Endothelial cell of umbilical vein (primary cell): ENCODE data around the gene ZNF593. TPM values are rescaled to one million over a fixed set of nuclear protein-coding genes. Genes with fewer than 3 reads are reported as not detected.

Experiments
- BruUV-seq: library from RNA; stranded (reverse); fragments of 400-500 nt; replicated peaks from 2 replicates; lab custom pipeline; 2021; lab: Mats Ljungman, UMichigan
- CTCF ChIA-PET: fragments of 300-600, 350-600 bp; sonication (Branson Sonifier 250); formaldehyde crosslinking; loops from one replicate; lab custom pipeline; 2021; ENCODE audit warnings: antibody characterized with exemption, inconsistent platforms; lab: Charles Lee
- POLR2A ChIA-PET: fragments of 300-600, 350-600 bp; sonication (Branson Sonifier 250); formaldehyde crosslinking; loops from one replicate; lab custom pipeline; 2021; ENCODE audit warnings: antibody characterized with exemption, inconsistent platforms; lab: Charles Lee
- DNase-seq: peaks from one replicate; pipeline ENCODE4 v3.0.0-alpha.2; 2011; ENCODE audit warnings: low read depth, low spot score
- FAIRE-seq: peaks from 2 replicates; lab custom pipeline; 2011; peaks lifted over from hg19 to GRCh38; lab: Jason Lieb, UNC
- H2AFZ ChIP-seq: 2 replicates; pipeline ENCODE4 v1.6.0; 2012; ENCODE audit warnings: low read depth, low read length, control low read depth, inconsistent platforms
- H3K27ac ChIP-seq: 2 replicates; pipeline ENCODE4 v1.5.1; 2011; ENCODE audit warnings: low read depth, mild to moderate bottlenecking, control low read depth, low read length, moderate library complexity; ENCODE audit not compliant: insufficient read depth
- H3K27me3 ChIP-seq, 2 experiments: 2 replicates each; pipeline versions ENCODE4 v1.6.0 to v1.6.1; 2011; ENCODE audit warnings: low read length in 2 of 2, mixed read lengths in 1 of 2; ENCODE audit not compliant: control insufficient read depth in 2 of 2, insufficient read depth in 2 of 2
- H3K36me3 ChIP-seq, 2 experiments: 2 replicates in 1 of 2; 3 replicates in 1 of 2; pipeline ENCODE4 v1.5.1; 2011; ENCODE audit warnings: low read length in 2 of 2, mild to moderate bottlenecking in 1 of 2, moderate library complexity in 1 of 2; ENCODE audit not compliant: control insufficient read depth in 2 of 2, insufficient read depth in 2 of 2; ENCODE audit errors: extremely low read depth in 1 of 2
- H3K4me1 ChIP-seq: 3 replicates; pipeline ENCODE4 v1.5.1; 2011; ENCODE audit warnings: mild to moderate bottlenecking, low read length; ENCODE audit not compliant: control insufficient read depth, insufficient read depth; ENCODE audit errors: extremely low read depth
- H3K4me2 ChIP-seq: 2 replicates; pipeline ENCODE4 v1.6.1; 2011; ENCODE audit warnings: low read length, control low read depth, mixed read lengths; ENCODE audit not compliant: insufficient read depth
- H3K4me3 ChIP-seq, 3 experiments: fragments of 200-600 bp in 1 of 3; sonication (generic), shearing (Covaris generic) in 1 of 3; replicated peaks in 1 of 3; 2 replicates each; pipeline ENCODE4 v1.5.1; 2011 to 2016; ENCODE audit warnings: control low read depth in 3 of 3, low read length in 3 of 3, mild to moderate bottlenecking in 2 of 3, inconsistent platforms in 1 of 3, low read depth in 1 of 3, moderate library complexity in 1 of 3; ENCODE audit not compliant: insufficient read depth in 1 of 3
- H3K79me2 ChIP-seq: 2 replicates; pipeline ENCODE4 v1.6.0; 2012; ENCODE audit warnings: low read length, inconsistent platforms; ENCODE audit not compliant: control insufficient read depth, insufficient read depth
- H3K9ac ChIP-seq: replicated peaks from 2 replicates; pipeline ENCODE3; 2011; ENCODE audit warnings: low read length, control low read depth; ENCODE audit not compliant: insufficient read depth; ENCODE audit errors: extremely low read depth
- H3K9me1 ChIP-seq: replicated peaks from 3 replicates; pipeline ENCODE4 v1.6.0; 2011; ENCODE audit warnings: mild to moderate bottlenecking, low read length; ENCODE audit not compliant: control insufficient read depth, insufficient read depth; ENCODE audit errors: extremely low read depth
- H3K9me3 ChIP-seq: replicated peaks from 2 replicates; pipeline ENCODE4 v1.5.1; 2012; ENCODE audit warnings: low read length, inconsistent platforms; ENCODE audit not compliant: control insufficient read depth, insufficient read depth
- H4K20me1 ChIP-seq: replicated peaks from 2 replicates; pipeline ENCODE3; 2011; ENCODE audit warnings: mild to moderate bottlenecking, low read length; ENCODE audit not compliant: control insufficient read depth, insufficient read depth; ENCODE audit errors: extremely low read depth
- FOS ChIP-seq: IDR thresholded peaks from 2 replicates; pipeline ENCODE4 v1.6.1; 2011; ENCODE audit warnings: mild to moderate bottlenecking, low read length, moderate library complexity, borderline replicate concordance; ENCODE audit not compliant: insufficient read depth
- GATA2 ChIP-seq: IDR thresholded peaks from 2 replicates; pipeline ENCODE4 v1.7.0; 2011; ENCODE audit warnings: low read depth, mild to moderate bottlenecking, moderate library complexity, mixed read lengths, low read length; ENCODE audit not compliant: insufficient read length, insufficient read depth
- JUN ChIP-seq: IDR thresholded peaks from 2 replicates; pipeline ENCODE4 v1.6.1; 2011; ENCODE audit warnings: borderline replicate concordance, low read depth; ENCODE audit not compliant: insufficient read length, insufficient read depth
- POLR2AphosphoS5 ChIP-seq: IDR thresholded peaks from 2 replicates; pipeline ENCODE4 v1.6.1; 2012; ENCODE audit warnings: low read depth, mild to moderate bottlenecking, control low read depth, low read length, moderate library complexity; ENCODE audit not compliant: insufficient read depth
- dilution Hi-C: fragments of 300-500 bp; cut with MboI; formaldehyde crosslinking; loops from one replicate; pipeline ENCODE4 v1.15.0; 2019; ENCODE audit warnings: low sequenced_read_pairs; ENCODE audit not compliant: extremely low pct_ligation_motif_present
- intact Hi-C: fragments of 100-400 bp; cut with micrococcal nuclease; formaldehyde crosslinking; loops from one replicate; pipeline ENCODE4 v1.10.0; 2022
- polyA plus RNA-seq, 4 experiments: library from polyadenylated mRNA; depleted of rRNA in 3 of 4; stranded (reverse) in 3 of 4; unstranded in 1 of 4; fragments of >200 nt; gene quantifications; 2 replicates each; pipeline versions ENCODE4 v1.2.1 to v1.2.3, GENCODE V29; 2011 to 2012; ENCODE audit warnings: missing spikeins in 1 of 4
- total RNA-seq: library from RNA; stranded (reverse); gene quantifications from 2 replicates; pipeline ENCODE4 v1.2.3, GENCODE V29; 2021

The ZNF593 gene
- total and polyA plus RNA-seq, 2 donors (not counting 3 experiments of a cell fraction or from before 2014, with no cell fraction given): 30.5 to 71.0 TPM

- CTCF ChIA-PET: interaction anchor here (0.8 to 7.7 kb wide), 12 partner anchors 9 to 195 kb away, joined by 3 to 62 read pairs (median 4); partner anchors contain the start of gene PDIK1L
- no peak overlapping the region for H3K4me3 ChIP-seq
- H4K20me1 ChIP-seq: no peaks in the 10 kb centered on the region
- no peaks in the 10 kb centered on the region for H3K79me2 ChIP-seq
- no TSS peak for BruUV-seq
- FAIRE-seq (no peak), DNase-seq (no peak)
- no peaks in the 10 kb centered on the region for H3K9me3 ChIP-seq
- intact Hi-C loops: no loop called here
- TF ChIP-seq GATA2 (no peak), FOS (no peak), JUN (no peak)
- H2AFZ ChIP-seq: no peak overlapping the region
- no peak overlapping the region for H3K9ac ChIP-seq
- peaks cover 0 to 2% of the 10 kb centered on the region in 2 experiments for H3K36me3 ChIP-seq
- H3K4me2 ChIP-seq: no peak overlapping the region
- dilution Hi-C loops: no loop called here
- H3K27ac ChIP-seq: no peak overlapping the region
- POLR2A ChIA-PET: interaction anchor here (1.0 kb wide), 1 partner anchor 18 kb away, joined by 3 read pairs; no protein-coding TSS in a partner anchor
- H3K4me1 ChIP-seq: peaks cover 16% of the 10 kb centered on the region
- no peaks in the 10 kb centered on the region for H3K27me3 ChIP-seq
- H3K9me1 ChIP-seq: peaks cover 2% of the 10 kb centered on the region
Observed at GRCh38 chr1:26126321-26127084, 43.2 kb upstream of the ZNF593 start.

GRCh38 chr1:26127235-26128163, 42.2 kb upstream of the ZNF593 start:
- H3K9ac ChIP-seq: no peak overlapping the region
- H2AFZ ChIP-seq: peak overlapping the region; percentile 59
- H3K36me3 ChIP-seq: no peaks in the 10 kb centered on the region
- H3K27ac ChIP-seq: no peak overlapping the region
- no peak overlapping the region for H3K4me3 ChIP-seq
- H3K4me2 ChIP-seq: peak overlapping the region; percentile 36
- no peaks in the 10 kb centered on the region for H3K9me1 ChIP-seq
- no TSS peak for BruUV-seq
- H3K79me2 ChIP-seq: no peaks in the 10 kb centered on the region
- peaks cover 16% of the 10 kb centered on the region for H3K4me1 ChIP-seq
- CTCF ChIA-PET: interaction anchor here (1.1 to 7.7 kb wide), 10 partner anchors 10 to 194 kb away, joined by 3 to 62 read pairs (median 4); no protein-coding TSS in a partner anchor
- peak; percentile 36 for DNase-seq
- peak; percentile 64 for FAIRE-seq
- POLR2A ChIA-PET: no interaction called here
- H3K27me3 ChIP-seq: no peaks in the 10 kb centered on the region
- no peaks in the 10 kb centered on the region for H4K20me1 ChIP-seq
- intact Hi-C loops (no loop called here), dilution Hi-C loops (no loop called here)
- no peaks in the 10 kb centered on the region for H3K9me3 ChIP-seq
- TF ChIP-seq POLR2AphosphoS5: no peak
